GM21381 (cell line): ENCODE results near the gene GPR176.

Source experiments
- ATAC-seq: cut with Tn5 transposase; IDR thresholded peaks from one replicate; pipeline ENCODE4 v1.9.1; 2021; ENCODE audit warnings: mild to moderate bottlenecking, moderate library complexity; ENCODE audit not compliant: unreplicated experiment

The GPR176 gene

DNA sequence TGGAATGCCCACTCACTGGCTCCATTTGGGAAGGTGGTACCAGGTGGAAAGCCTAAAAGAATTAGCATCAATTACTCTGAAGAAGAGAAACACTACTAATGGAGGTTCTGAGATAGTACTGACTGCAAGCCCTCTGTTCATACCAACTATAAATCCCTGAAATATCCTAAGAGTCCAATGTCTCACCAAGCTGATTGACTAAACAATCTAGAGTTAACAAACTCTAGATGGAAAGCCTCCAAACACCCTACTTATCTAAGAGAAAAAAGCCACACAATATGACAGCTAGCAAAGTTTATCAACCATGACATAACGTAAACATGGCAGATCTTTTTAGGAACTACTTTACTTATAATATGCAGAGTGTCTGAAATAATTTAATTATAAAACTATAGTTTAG is 59.2 kb downstream of the GPR176 start:
- no peak for ATAC-seq

DNA sequence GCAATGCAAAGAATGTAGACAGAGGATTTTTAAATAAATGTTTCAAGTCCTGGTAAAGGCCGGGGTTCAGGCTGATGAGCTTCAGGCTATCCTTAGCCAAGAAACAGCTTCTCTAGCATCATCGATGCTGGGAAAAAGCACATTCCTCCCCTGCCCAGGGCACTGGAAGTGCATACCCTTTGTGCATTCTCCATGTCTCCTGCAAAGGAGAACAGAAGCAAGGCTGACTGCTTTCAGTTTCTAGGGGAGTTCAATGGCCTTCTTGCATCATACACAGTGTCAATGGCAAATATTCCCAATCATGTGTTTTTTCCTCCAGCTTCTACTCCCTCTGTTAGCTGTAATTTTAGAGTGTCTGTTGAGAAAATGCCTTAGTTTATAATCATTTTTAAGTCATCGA is 59.9 kb downstream of the GPR176 start:
- ATAC-seq, result no peak

DNA sequence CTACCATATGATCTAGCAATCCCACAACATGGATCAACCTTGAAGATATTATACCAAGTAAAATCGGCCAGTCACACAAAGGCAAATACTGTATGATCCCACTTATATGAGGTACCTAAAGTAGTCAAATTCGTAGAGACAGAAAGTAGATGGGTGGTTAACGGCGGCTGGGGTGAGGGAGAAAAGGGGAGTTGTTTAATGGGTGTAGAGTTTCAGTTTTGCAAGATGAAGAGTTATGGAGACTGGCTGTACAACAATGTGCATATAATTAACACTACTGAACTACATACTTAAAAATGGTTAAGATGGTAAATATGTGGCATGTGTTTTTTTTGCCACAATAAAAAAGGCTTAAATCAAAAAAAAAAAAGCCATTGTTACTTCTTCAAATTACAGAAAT is 60.4 kb downstream of the GPR176 start:
- no peak for ATAC-seq

- ATAC-seq, result no peak
These were observed 62.9 kb downstream of the GPR176 start for GRCh38 chr15:39857132-39857531.

DNA sequence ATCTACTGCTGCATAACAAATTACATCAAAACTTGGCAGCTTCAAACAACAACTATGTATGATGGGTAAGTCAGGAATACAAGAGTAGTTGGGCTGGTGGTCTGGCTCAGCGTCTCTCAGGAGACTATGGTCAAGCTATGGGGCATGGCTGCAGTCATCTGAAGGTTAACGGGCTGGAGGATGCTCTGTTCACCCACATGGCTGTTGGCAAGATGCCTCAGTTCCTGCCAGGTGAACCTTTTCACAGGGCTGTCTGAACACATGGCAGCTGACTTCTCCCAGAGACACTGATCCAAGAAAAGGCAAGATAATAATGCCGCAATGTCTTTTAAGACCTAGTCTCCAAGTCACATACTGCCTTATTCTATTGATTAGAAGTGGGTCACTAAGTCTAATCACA is 63.7 kb downstream of the GPR176 start:
- ATAC-seq, result no peak

GRCh38 chr15:39855400-39855799 is 64.7 kb downstream of the GPR176 start:
- ATAC-seq, result no peak

DNA sequence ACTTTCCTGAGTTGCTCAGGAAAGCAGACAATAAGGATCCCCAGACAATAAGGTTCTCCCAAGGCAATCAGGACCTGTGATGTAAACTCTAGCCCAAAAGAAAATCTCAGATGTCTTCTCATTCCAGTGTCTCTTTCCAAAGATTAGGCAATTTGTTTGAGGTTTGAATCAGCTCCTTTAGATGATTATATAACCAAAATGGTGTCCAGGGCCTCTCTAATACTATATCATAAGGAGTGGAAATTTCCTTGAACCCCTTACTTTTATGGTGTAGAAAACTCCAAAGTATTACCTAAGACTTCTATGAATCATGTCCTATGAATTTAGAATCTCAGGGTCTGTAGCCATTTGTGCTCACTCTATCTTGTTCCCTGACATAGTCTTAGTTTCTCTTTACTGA is 65.9 kb downstream of the GPR176 start:
- no peak for ATAC-seq

GRCh38 chr15:39852250-39852649 is 67.8 kb downstream of the GPR176 start:
- ATAC-seq, result no peak

GRCh38 chr15:39851500-39852092 is 68.5 kb downstream of the GPR176 start:
- no peak for ATAC-seq

DNA sequence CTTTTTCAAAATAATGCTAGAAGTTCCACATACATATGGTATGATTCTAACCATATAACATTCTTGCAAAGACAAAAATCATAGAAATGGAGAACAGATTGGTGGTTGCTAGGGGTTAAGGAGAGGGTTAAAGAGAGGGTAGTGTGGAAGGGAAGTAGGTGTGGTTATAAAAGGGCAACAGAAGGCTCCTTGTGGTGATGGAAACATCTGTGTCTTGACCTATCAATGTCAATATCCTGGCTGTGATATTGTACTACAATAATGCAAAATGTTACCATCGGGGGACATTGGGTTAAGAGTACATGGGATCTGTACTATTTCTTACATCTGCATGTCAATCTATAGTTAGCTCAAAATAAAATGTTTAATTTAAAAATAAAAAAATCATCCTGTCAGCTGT is 69.6 kb downstream of the GPR176 start:
- no peak for ATAC-seq

GRCh38 chr15:39846108-39846507 is 74.0 kb downstream of the GPR176 start:
- no peak for ATAC-seq

DNA sequence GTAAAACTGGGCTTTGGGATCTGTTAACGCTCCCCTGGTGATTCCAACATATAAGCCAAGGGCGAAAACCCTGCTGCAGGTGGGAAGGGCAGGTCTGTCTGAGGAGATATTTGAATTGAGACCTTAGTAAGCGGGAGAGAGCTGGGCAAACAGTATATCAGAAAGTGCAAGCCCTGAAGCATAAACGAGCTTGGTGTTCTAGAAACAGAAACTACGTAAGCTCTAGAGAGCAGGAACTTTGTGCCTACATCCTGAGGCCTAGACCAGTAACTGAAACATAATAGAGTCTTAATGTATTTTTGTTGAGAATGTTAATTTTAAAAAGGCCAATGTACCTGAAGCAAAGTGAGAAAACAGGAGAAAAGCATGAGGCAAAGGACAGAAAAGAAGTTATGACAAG is 74.5 kb downstream of the GPR176 start:
- ATAC-seq, result no peak

GRCh38 chr15:39843565-39843964 is 76.5 kb downstream of the GPR176 start:
- no peak for ATAC-seq

- ATAC-seq, result no peak
These were observed 82.6 kb downstream of the GPR176 start for GRCh38 chr15:39837454-39837853.

DNA sequence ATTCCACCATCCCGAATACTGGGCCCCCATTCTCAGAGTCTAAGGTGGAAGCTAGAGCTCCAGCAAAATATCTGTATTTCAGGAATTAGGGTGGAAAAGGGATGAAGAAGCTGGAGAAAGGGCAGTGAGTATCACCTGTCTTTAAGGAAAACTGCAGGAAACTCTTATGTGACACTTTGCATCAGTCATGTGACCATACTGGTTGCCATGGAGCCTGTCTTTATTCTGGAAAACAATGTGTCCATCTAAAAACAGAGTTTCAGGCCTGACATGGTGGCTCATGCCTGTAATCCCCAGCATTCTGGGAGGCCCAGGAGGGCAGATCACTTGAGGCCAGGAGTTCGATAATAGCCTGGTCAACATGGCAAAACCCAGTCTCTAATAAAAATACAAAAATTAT is 84.5 kb downstream of the GPR176 start:
- no peak for ATAC-seq

DNA sequence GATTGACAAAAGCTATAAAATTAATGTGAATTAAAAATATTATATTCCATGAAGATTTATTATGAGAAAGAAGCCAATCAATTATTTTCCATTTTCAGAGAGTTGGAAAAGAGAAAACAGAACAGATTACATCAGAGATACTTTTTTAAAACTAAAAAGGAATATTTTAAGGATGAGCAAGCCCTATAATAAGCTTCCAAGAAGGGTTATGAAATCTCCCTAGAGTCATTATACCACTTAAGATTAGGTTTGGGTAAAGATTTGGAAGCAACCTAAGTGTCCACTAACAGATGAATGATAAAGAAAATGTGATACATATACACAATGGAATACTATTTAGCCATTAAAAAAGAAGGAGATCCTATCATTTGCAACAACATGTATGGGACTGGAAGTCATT is 85.8 kb downstream of the GPR176 start:
- no peak for ATAC-seq

- ATAC-seq, result no peak
These were observed 86.5 kb downstream of the GPR176 start for GRCh38 chr15:39833515-39833981.

DNA sequence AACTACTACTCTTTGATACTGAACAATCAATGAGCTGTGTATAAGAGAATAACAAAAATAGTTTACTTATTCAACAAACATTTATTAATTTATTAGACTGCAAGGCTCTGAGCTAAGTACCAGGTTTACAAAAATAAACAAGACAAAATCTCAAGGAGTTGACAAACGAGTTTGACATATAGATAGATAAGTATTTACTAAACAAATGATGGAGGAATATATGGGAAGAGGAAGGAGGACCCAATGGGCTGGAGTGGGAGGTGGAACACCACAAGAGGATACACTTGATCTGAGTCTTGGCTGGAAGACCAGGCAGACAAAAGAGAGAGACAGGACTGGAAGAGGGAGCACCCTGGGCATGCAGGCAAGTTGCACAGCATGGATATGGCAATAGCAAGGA is 89.9 kb downstream of the GPR176 start:
- no peak for ATAC-seq

DNA sequence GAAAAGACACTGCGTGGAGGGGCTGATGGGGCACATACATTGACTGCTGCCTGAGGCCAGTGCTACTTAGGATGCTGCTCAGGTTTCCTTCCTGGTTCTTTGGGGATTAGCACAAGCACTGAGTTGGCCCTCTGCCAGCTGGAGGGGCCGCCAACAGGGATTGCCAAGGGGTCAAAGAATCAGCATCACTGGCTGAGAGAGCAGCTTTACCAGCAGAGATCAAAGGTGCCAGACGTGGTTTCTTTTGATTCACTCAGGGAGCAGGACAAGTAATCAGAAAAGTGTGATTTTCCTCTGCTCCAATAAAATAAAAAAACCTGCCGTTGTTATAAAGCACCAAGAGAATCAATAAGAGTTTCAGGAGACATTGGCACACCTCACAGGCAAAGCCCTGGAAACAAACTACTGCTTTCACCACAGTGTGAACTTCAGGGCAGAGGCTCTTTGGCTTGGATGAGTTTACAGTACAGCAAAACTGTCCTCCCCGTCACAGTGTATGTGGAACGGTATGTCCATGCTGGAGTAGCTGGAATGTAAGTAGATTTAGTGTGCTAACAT is 91.6 kb downstream of the GPR176 start:
- ATAC-seq, result no peak

- no peak for ATAC-seq
These were observed 93.1 kb downstream of the GPR176 start for GRCh38 chr15:39826975-39827374.

GRCh38 chr15:39823634-39824033 is 96.4 kb downstream of the GPR176 start:
- no peak for ATAC-seq

DNA sequence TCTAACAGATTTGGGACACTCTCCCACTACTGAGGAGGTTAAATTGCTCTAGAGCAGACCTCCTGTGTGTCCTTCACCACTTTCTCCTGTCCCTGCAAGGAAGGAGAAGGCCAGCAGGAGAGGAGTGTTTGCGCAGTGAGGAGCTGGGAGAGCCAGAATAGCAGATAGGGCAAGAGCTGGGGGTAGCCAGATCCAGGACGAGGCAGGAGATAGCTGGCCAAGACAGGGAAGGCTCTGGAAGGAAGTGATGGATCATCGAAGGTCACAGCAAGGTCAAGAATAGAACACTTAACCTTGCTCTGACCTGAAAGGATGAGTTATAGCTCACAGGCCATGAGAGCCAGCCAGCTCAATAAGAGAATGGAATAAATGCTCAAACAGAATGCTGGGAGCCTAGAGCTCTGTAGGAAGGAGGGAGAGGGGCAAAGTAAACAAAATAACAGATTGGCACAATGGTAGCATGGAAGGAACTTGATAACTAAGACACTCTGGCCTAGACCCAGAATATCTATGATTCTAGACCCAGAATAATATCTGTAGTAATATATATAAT is 99.9 kb downstream of the GPR176 start:
- no peak for ATAC-seq

DNA sequence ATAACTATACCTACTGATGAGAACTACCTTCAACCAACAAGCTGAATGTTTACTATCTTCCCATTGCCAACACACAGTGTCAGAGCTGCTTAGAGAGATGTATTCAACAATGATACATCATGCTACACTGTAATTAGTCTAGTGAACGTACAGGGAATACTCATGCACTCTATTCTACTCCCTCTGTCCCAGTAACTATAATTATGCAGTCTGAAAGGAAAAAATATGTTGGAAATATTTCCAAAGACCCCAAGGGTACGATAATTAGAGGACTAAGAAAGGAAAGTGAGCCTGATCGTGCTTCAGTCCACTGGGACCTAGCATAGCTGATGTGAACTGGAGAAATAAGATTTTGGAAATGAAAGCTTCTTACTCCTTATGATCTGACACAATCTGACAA is 100.5 kb downstream of the GPR176 start:
- no peak for ATAC-seq
